AG09319 (cell line): ENCODE results near the gene IRF2BP1.

Experiments used
- DNase-seq: peaks from one replicate; pipeline ENCODE4 v3.0.0-alpha.2; 2010; ENCODE audit warnings: low read depth; ENCODE audit errors: extremely low read depth
- TF ChIP-seq, protein P1 (sequence below): IDR thresholded peaks from 2 replicates; pipeline ENCODE4 v1.5.1; 2011; ENCODE audit warnings: low read depth, mild to moderate bottlenecking, inconsistent platforms, low read length, moderate library complexity

IRF2BP1 gene

DNA sequence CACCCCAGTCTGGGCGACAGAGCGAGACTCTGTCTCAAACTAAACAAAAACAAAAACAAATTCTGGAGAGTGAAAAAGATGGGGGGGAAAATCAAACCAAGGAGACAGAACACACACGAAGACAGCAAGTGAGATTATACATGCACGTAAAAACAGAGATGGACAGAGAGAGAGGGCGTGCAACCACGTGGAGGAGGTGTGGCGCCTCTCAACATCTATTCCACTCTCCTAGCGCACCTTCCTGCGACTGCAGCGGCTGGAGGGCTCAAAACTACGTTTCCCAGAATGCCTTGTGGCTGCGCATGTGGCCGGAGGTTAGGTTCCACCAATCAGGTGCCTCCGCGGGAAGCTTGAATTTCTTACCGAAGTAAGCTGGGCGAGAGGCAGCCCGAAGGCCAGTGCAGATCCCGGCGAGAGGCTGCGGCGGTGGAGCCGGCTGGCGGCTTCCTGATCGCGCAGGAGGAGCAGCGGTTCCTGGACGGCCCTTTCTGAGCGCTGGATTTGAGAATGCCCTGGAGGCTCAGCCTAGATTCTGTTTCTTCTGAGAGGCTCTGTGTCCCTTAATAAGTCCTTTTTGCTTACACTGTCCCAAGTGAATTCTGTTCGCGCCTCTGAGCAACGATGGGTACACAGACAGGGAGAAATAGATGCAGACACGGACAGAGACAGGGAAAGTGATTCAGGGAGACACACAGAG lies 41.8 kb upstream of the IRF2BP1 start:
- DNase-seq = peak; percentile 51
- TF ChIP-seq, protein P1, sequence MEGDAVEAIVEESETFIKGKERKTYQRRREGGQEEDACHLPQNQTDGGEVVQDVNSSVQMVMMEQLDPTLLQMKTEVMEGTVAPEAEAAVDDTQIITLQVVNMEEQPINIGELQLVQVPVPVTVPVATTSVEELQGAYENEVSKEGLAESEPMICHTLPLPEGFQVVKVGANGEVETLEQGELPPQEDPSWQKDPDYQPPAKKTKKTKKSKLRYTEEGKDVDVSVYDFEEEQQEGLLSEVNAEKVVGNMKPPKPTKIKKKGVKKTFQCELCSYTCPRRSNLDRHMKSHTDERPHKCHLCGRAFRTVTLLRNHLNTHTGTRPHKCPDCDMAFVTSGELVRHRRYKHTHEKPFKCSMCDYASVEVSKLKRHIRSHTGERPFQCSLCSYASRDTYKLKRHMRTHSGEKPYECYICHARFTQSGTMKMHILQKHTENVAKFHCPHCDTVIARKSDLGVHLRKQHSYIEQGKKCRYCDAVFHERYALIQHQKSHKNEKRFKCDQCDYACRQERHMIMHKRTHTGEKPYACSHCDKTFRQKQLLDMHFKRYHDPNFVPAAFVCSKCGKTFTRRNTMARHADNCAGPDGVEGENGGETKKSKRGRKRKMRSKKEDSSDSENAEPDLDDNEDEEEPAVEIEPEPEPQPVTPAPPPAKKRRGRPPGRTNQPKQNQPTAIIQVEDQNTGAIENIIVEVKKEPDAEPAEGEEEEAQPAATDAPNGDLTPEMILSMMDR = no peak

DNA sequence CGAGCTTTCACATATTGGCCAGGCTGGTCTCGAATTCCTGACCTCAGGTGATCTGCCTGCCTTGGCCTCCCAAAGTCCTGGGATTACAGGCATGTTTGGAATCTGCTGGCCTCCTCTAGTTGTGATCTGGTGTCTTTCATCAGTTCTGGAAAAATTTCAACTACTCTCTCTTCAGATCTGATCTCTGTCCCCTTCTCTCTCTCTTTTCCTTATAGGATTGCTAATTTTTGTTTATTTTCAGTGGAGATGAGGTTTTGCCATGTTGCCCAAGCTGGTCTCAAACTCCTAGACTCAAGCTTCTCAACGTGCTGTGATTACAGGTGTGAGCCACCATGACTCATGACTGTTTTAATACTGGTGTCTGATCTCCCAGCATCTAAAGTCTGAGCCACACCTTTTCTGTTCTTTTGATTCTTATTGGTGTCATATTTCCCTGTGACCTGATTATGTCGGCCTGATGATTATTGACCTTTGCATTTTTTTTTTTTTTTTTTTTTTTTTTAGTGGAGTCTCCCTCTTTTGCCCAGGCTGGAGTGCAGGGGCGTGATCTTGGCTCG lies 39.0 kb upstream of the IRF2BP1 start:
- TF ChIP-seq, protein P1 = no peak
- no peak for DNase-seq

DNA sequence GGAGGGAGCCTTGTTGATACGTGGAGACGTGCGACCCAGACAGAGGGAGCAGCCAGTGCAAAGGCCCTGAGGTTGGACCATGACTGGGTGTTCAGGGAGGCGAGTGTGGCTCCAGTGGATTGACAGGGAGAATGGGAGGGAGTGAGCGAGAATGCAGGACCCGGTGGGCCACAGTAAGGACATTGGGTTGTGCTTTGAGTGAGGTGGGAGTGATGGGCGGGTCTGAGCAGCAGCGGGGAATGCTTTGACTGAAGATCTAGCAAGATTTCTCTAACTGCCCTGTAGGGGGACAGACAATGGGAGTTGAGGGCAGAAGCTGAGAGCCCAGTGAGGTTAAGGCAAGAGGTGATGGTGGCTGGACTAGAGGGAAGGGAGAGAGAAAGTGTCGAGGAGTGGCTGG lies 36.3 kb upstream of the IRF2BP1 start:
- DNase-seq = no peak
- TF ChIP-seq, protein P1 = no peak; the same call in 1 of the 2 replicates

DNA sequence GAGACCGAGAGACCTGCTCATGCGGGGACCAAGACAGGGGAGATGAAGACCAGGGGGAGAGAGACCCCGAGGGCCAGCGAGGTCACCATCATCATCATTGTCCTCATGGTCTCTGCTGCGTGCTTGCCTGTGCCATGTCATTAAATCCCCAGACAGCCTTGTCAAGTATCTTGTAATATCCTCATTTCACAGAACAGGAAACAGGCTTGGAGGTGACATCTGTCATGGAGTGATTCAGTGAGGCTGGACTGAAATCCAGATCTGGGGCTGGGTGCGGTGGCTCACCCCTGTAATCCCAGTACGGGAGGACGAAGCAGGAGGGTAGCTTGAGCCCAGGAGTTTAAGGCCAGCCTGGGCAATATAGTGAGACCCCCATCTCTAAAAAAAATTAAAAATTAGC lies 34.5 kb upstream of the IRF2BP1 start:
- TF ChIP-seq, protein P1 = no peak
- DNase-seq = no peak

DNA sequence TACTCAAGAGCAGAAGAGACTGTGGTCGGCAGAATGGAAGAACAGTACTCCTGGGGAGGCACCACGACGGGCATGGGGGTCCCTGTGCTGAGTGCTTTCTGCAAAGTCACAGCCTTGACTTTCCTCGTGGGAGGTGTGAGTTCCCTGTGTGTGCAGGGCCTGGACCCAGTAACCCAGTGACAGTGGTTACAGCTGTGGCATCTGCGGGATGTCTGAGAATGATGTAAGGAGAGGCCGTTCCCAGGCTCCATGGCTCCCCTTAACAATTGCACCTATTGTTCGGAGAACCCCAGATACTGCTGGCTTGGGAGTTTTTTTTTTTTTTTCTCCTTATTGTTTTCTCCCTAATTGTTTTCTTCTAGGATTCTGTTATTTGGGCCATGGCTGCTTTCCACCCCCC lies 33.7 kb upstream of the IRF2BP1 start:
- no peak for DNase-seq
- TF ChIP-seq, protein P1 = no peak

DNA sequence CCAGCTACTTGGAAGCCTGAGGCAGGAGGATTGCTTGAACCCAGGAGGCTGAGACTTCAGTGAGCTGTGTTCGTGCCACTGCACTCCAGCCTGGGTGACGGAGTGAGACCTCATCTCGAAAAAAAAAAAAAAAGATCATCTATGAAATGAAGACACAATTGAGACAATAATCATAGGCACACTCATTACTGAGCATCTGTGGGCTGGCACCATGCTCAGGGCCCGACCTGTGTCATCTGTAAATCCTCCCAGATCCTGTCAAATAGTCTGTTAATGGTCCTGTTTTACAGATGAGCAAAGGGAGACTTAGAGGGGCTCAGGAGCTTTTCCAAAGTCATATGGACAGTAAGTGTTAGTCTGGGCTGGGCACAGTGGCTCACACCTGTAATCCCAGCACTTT lies 32.8 kb upstream of the IRF2BP1 start:
- TF ChIP-seq, protein P1 = no peak
- no peak for DNase-seq

DNA sequence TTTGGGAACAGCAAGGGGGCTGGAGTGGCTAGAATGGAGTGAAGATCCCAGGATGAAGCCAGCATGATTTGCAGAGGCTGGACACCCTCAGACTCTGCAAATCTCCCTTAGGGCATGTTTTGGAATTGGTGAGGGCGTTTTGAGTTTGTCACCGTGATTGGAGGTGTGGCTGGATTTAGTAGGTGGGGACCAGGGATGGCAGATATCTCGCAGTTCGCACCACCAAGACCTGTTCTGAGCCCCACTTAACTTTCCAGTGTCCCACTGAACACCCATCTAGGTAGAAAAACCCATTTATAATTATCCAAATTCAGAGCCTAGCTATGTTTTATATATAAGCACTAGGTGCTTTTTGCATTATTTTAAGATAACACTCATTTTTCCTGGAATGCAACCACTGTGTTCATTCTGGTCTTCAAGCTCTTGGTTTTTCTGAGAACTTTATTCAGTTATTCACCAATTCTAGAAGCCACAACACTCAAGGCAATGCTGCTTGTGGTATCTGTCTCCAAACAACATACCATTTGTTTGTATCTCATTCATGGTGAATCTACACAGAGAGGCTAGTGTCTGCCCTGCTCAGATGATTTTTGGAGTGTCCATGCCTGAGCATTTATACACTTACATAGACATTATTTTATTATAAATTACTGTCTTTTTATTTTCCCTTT lies 31.6 kb upstream of the IRF2BP1 start:
- TF ChIP-seq, protein P1 = no peak

More for the DNA sequence above, 31.6 kb upstream of the IRF2BP1 start:
- no peak for DNase-seq
